Gastroesophageal sphincter (tissue), 3 donors: Measurements from ENCODE around the gene PSTPIP1.

Experiments
- EP300 ChIP-seq: sonication (generic); formaldehyde crosslinking; IDR thresholded peaks from one replicate; pipeline ENCODE4 v1.6.1; 2017; ENCODE audit warnings: antibody characterized with exemption, mild to moderate bottlenecking
- POLR2A ChIP-seq, 2 donors: fragments of 450-650 bp; IDR thresholded peaks; one replicate each; pipeline ENCODE4 v1.6.1; 2017; ENCODE audit warnings: antibody characterized with exemption in 2 of 2, mild to moderate bottlenecking in 2 of 2, moderate library complexity in 1 of 2
- TF ChIP-seq, protein P1 (sequence below), 4 experiments: fragments of 200-600 bp in 2 of 4; fragments of 450-650 bp in 2 of 4; sonication (generic) in 1 of 4; IDR thresholded peaks; one replicate each; pipeline ENCODE4 v1.5.1; 2017 to 2019; ENCODE audit warnings: antibody characterized with exemption in 4 of 4, mild to moderate bottlenecking in 2 of 4, moderate library complexity in 2 of 4

DNA sequence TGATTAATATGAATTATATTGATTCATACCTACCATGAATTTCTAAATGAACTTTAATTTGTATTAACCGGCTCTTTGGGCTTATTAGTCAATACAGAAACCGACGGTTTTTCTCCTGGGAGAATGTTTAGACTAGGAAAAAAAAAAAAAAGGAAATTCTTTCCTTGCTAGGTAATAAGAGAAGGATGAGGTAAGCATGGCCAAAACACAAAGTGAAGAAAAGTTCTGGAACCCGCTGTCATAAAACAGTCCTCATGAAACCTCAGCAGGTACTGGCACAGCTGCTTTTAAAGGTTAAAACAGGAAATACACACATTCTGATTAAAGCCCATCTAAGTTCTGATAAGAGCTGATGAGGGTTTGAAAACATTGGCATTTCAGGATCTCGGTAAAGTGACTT, 30.8 kb upstream of the PSTPIP1 start:
- TF ChIP-seq, protein P1, sequence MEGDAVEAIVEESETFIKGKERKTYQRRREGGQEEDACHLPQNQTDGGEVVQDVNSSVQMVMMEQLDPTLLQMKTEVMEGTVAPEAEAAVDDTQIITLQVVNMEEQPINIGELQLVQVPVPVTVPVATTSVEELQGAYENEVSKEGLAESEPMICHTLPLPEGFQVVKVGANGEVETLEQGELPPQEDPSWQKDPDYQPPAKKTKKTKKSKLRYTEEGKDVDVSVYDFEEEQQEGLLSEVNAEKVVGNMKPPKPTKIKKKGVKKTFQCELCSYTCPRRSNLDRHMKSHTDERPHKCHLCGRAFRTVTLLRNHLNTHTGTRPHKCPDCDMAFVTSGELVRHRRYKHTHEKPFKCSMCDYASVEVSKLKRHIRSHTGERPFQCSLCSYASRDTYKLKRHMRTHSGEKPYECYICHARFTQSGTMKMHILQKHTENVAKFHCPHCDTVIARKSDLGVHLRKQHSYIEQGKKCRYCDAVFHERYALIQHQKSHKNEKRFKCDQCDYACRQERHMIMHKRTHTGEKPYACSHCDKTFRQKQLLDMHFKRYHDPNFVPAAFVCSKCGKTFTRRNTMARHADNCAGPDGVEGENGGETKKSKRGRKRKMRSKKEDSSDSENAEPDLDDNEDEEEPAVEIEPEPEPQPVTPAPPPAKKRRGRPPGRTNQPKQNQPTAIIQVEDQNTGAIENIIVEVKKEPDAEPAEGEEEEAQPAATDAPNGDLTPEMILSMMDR (IDR thresholded peaks at IDR 0.05): no peak
- TF ChIP-seq EP300 (no peak), POLR2A (IDR thresholded peaks at IDR 0.05) (no peak)
